CD4-positive, CD25-positive, alpha-beta regulatory T cell (primary cell): ENCODE data around the gene POLR2E. TPM values are rescaled to one million over a fixed set of nuclear protein-coding genes. Genes with fewer than 3 reads are reported as not detected.
"Not testable (repeated sequence)": the region's sequence is repeated elsewhere in the genome, so short reads cannot be mapped to it uniquely, and the experiment has no call there.

Experiments
- ATAC-seq, 2 donors: fragments of 150-1000 bp; cut with Tn5 transposase; one replicate each; pipeline ENCODE4 v1.10.0; 2021; ENCODE audit warnings: low read depth in 2 of 2, moderate number of reproducible peaks in 2 of 2, moderate library complexity in 1 of 2
- DNase-seq, 3 donors: peaks; one replicate each; pipeline versions ENCODE4 v3.0.0 to v3.0.0-alpha.2; 2012 to 2022; ENCODE audit warnings: mixed read lengths in 1 of 3
- H3K27ac ChIP-seq: one replicate; pipeline ENCODE4 v1.7.0; 2013; ENCODE audit warnings: mild to moderate bottlenecking, low read length; ENCODE audit not compliant: insufficient read depth, poor library complexity, severe bottlenecking
- H3K27me3 ChIP-seq: one replicate; pipeline ENCODE4 v1.7.0; 2013; ENCODE audit warnings: low read length; ENCODE audit not compliant: control insufficient read depth, insufficient read depth
- H3K36me3 ChIP-seq: one replicate; pipeline ENCODE4 v1.7.0; 2013; ENCODE audit warnings: mild to moderate bottlenecking, low read length, moderate library complexity; ENCODE audit not compliant: control insufficient read depth, insufficient read depth
- H3K4me1 ChIP-seq: 2 replicates; pipeline ENCODE4 v1.7.0; 2013; ENCODE audit warnings: mild to moderate bottlenecking, low read length; ENCODE audit not compliant: insufficient read depth, control insufficient read depth, poor library complexity, severe bottlenecking
- H3K4me3 ChIP-seq: one replicate; pipeline ENCODE4 v1.7.0; 2013; ENCODE audit warnings: low read depth, mild to moderate bottlenecking, low read length, moderate library complexity
- H3K9me3 ChIP-seq, 2 experiments: 1 replicate in 1 of 2; 2 replicates in 1 of 2; pipeline ENCODE4 v1.7.0; 2013; ENCODE audit warnings: low read length in 2 of 2, mild to moderate bottlenecking in 1 of 2, moderate library complexity in 1 of 2; ENCODE audit not compliant: control insufficient read depth in 2 of 2
- H3K27ac Mint-ChIP-seq, 3 donors: one replicate each; pipeline ENCODE4 v1.8.0; 2020 to 2022; ENCODE audit warnings: mild to moderate bottlenecking in 3 of 3, mixed read lengths in 3 of 3, moderate library complexity in 2 of 3
- H3K27me3 Mint-ChIP-seq: one replicate; pipeline ENCODE4 v1.8.0; 2022; ENCODE audit warnings: mild to moderate bottlenecking, mixed read lengths
- H3K36me3 Mint-ChIP-seq: one replicate; pipeline ENCODE4 v1.8.0; 2020; ENCODE audit warnings: mixed read lengths
- H3K4me1 Mint-ChIP-seq, 4 donors: one replicate each; pipeline ENCODE4 v1.8.0; 2020 to 2022; ENCODE audit warnings: mixed read lengths in 4 of 4, mild to moderate bottlenecking in 1 of 4
- H3K4me3 Mint-ChIP-seq, 4 donors: one replicate each; pipeline ENCODE4 v1.8.0; 2020 to 2022; ENCODE audit warnings: mild to moderate bottlenecking in 4 of 4, mixed read lengths in 4 of 4, moderate library complexity in 3 of 4
- H3K9me3 Mint-ChIP-seq, 7 donors: one replicate each; pipeline ENCODE4 v1.8.0; 2020 to 2022; ENCODE audit warnings: mixed read lengths in 7 of 7, mild to moderate bottlenecking in 3 of 7, moderate library complexity in 2 of 7
- polyA plus RNA-seq, 4 donors: library from polyadenylated mRNA; unstranded; fragments of 300-500 nt; fragmentation: Illumina TruSeq; gene quantifications; one replicate each; pipeline ENCODE4 v1.2.3, GENCODE V29; 2021
- total RNA-seq: library from RNA; stranded (reverse); gene quantifications from one replicate; pipeline ENCODE4 v1.2.3, GENCODE V29; 2022

POLR2E gene
- total and polyA plus RNA-seq, 5 donors from 2014 or later, result 72.4 to 145 (median 125) TPM

GRCh38 chr19:1117654-1118053 is 22.5 kb upstream of the POLR2E start:
- Mint-ChIP-seq H3K36me3 (peaks cover 8% of the 10 kb centered on the region), H3K27ac (no peak overlapping the region)
- no peak for DNase-seq

GRCh38 chr19:1116726-1117581 is 21.8 kb upstream of the POLR2E start:
- Histone ChIP-seq H3K27ac (no peak overlapping the region), H3K27me3 (no peaks in the 10 kb centered on the region), H3K4me1 (peaks cover 7% of the 10 kb centered on the region), H3K36me3 (peaks cover 55% of the 10 kb centered on the region), H3K4me3 (no peak overlapping the region), H3K9me3 (no peaks in the 10 kb centered on the region)
- no peak for ATAC-seq
- no peak for DNase-seq
- Mint-ChIP-seq H3K36me3 (peaks cover 8% of the 10 kb centered on the region), H3K4me1 (peaks cover 0 to 4% (median 0%) of the 10 kb centered on the region in 4 donors), H3K27me3 (no peaks in the 10 kb centered on the region), H3K27ac (no peak overlapping the region), H3K4me3 (no peak overlapping the region), H3K9me3 (no peaks in the 10 kb centered on the region)

More at GRCh38 chr19:1117654-1118053, 22.5 kb upstream of the POLR2E start:
- Mint-ChIP-seq H3K27me3 (no peaks in the 10 kb centered on the region), H3K9me3 (no peaks in the 10 kb centered on the region), H3K4me3 (no peak overlapping the region), H3K4me1 (peaks cover 0 to 4% (median 0%) of the 10 kb centered on the region in 4 donors)
- no peak overlapping the region for H3K27ac ChIP-seq
- H3K4me3 ChIP-seq, result no peak overlapping the region
- H3K9me3 ChIP-seq, result no peaks in the 10 kb centered on the region
- no peak for ATAC-seq
- peaks cover 7% of the 10 kb centered on the region for H3K4me1 ChIP-seq
- H3K36me3 ChIP-seq, result peaks cover 60% of the 10 kb centered on the region
- no peaks in the 10 kb centered on the region for H3K27me3 ChIP-seq

DNA sequence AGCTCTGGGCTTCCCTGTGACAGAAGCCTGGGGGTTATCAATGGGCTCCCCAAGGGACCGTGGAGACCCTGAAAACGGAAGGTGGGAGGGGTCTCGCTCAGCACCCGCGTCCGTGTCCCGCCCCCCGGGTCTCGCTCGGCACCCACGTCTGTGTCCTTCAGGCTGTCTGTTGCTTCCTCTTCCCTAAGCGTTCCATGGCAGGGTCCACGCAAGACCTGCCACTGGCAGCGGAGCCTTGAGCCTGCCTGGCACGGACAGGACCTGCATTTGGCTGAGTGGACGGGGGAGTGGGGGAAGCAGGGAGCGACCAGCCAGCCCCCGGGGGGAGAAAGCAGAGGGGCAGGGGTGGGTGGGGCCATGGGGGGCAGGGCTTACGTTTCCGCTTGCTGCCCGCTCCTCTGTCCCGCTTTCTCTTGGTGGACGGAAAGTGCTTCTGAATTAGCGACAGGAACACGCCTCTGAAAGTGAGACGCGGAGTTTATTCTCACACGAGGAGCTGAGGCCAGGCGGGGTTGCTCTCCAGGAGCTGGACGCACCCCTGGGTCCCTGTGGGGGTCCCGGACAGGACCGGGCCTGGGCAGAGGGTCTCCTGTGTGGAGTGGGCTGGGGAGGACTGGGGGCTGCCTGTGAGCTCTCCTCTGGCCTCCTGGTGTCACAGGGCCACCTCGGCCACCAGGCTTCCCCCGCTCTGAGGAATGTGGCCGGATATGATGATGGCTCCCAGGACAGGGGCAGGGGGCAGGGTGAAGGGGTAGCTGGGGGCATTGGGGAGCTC is 20.7 kb upstream of the POLR2E start:
- ATAC-seq (no peak), DNase-seq (no peak)
- H3K9me3 Mint-ChIP-seq, result no peaks in the 10 kb centered on the region
- peaks cover 0 to 4% (median 0%) of the 10 kb centered on the region in 4 donors for H3K4me1 Mint-ChIP-seq
- H3K36me3 Mint-ChIP-seq, result peaks cover under 1% of the 10 kb centered on the region
- H3K4me3 ChIP-seq, result no peak overlapping the region
- no peak overlapping the region for H3K27ac ChIP-seq
- no peak overlapping the region for H3K4me3 Mint-ChIP-seq
- H3K9me3 ChIP-seq, result no peaks in the 10 kb centered on the region
- no peaks in the 10 kb centered on the region for H3K27me3 ChIP-seq
- H3K4me1 ChIP-seq, result peaks cover 7% of the 10 kb centered on the region
- no peak overlapping the region for H3K27ac Mint-ChIP-seq
- no peaks in the 10 kb centered on the region for H3K27me3 Mint-ChIP-seq
- peaks cover 47% of the 10 kb centered on the region for H3K36me3 ChIP-seq

DNA sequence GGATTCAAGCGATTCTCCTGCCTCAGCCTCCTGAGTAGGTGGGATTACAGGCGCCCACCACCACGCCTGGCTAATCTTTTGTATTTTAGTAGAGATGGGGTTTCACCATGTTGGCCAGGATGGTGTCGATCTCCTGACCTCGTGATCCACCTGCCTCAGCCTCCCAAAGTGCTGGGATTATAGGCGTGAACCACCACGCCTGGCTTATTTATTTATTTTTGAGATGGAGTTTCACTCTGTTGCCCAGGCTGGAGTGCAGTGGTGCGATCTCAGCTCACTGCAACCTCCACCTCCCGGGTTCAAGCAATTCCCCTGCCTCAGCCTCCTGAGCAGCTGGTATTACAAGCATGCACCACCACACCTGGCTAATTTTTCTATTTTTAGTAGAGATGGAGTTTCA is 19.6 kb upstream of the POLR2E start:
- H3K4me1 ChIP-seq, H3K9me3 ChIP-seq, H3K9me3 Mint-ChIP-seq, DNase-seq, H3K27me3 Mint-ChIP-seq, H3K4me3 ChIP-seq, H3K4me1 Mint-ChIP-seq, ATAC-seq, H3K27me3 ChIP-seq, H3K27ac ChIP-seq, H3K36me3 Mint-ChIP-seq: not testable (repeated sequence)
- peak overlapping the region in 1 of 3 donors; percentile 56 for H3K27ac Mint-ChIP-seq
- H3K36me3 ChIP-seq, result peaks cover 46% of the 10 kb centered on the region
- H3K4me3 Mint-ChIP-seq, result peak overlapping the region in 1 of 4 donors; percentile 43

GRCh38 chr19:1113986-1114483 is 18.9 kb upstream of the POLR2E start:
- DNase-seq, result no peak

DNA sequence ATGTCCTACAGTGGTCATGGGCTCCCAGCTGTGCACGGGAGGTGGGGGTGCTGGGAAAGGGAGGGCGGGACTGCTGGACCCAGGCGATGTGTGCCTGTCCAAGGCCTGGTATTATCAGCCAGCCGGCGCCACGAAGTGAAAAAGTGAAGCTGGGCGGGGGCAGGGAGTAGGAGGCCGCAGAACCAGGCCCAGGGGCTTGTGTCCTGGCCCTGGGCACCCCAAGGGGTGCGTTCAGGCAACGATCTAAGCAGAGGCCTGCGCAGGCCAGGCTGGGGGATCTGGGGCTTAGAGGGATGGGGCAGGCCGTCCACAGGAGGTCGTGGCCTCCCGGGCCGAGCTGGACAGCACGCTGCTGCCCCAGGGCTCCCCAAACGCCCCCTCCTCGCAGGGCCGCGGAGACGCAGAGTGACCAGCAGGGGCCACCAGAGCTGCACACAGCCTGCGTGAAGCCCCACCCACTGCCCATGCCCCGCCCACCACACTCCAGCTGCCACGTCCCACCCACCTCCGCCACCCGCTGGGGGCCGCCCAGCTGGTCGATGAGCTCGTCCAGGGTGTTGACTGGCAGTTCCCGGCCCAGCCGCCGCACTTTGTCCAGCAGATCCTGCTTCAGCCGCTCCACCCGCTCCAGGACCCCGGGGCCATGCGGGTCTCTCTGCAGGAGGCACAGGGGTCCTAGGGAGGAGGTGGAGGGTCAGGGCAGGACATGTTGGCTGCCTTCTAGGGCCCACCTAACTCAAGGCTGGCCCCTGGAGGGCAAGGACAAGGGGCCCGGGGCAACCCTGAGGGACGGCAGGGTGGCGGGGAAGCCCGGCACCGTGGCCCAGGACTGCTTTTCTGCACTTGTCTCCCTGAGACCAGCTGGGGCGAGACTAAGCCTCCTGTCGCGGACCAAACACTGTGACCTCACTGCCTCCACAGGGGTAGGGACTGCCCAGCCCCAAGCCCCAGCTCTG is 18.1 kb upstream of the POLR2E start:
- peaks cover 37% of the 10 kb centered on the region for H3K36me3 ChIP-seq
- Mint-ChIP-seq H3K9me3 (peaks cover 0 to 2% (median 0%) of the 10 kb centered on the region in 7 donors), H3K4me3 (no peak overlapping the region), H3K27ac (no peak overlapping the region), H3K4me1 (peaks cover 0 to 4% (median 0%) of the 10 kb centered on the region in 4 donors), H3K36me3 (no peaks in the 10 kb centered on the region), H3K27me3 (no peaks in the 10 kb centered on the region)
- H3K9me3 ChIP-seq, result no peaks in the 10 kb centered on the region
- ATAC-seq (peak; percentile 68 to 69), DNase-seq (peak; percentile 73 to 81 (median 79))
- peaks cover 7% of the 10 kb centered on the region for H3K4me1 ChIP-seq
- no peaks in the 10 kb centered on the region for H3K27me3 ChIP-seq
- no peak overlapping the region for H3K4me3 ChIP-seq
- peak overlapping the region; percentile 41 for H3K27ac ChIP-seq

More at GRCh38 chr19:1113986-1114483, 18.9 kb upstream of the POLR2E start:
- peaks cover 7% of the 10 kb centered on the region for H3K4me1 ChIP-seq
- Mint-ChIP-seq H3K36me3 (no peaks in the 10 kb centered on the region), H3K27ac (no peak overlapping the region), H3K9me3 (no peaks in the 10 kb centered on the region), H3K27me3 (no peaks in the 10 kb centered on the region), H3K4me3 (no peak overlapping the region), H3K4me1 (peaks cover 0 to 4% (median 0%) of the 10 kb centered on the region in 4 donors)
- H3K9me3 ChIP-seq, result no peaks in the 10 kb centered on the region
- peak overlapping the region; percentile 23 for H3K27ac ChIP-seq
- H3K27me3 ChIP-seq, result no peaks in the 10 kb centered on the region
- H3K4me3 ChIP-seq, result no peak overlapping the region
- H3K36me3 ChIP-seq, result peaks cover 44% of the 10 kb centered on the region
- ATAC-seq, result no peak
